GM23248 (cell line): ENCODE measurements around the gene PRDM16. TPM values are rescaled to one million over a fixed set of nuclear protein-coding genes. Genes with fewer than 3 reads are reported as not detected.

ENCODE experiments used
- DNase-seq: peaks from one replicate; pipeline ENCODE4 v3.0.0-alpha.2; 2015
- H2AFZ ChIP-seq: fragments of 200-600 bp; sonication (generic); 2 replicates; pipeline ENCODE4 v1.6.1; 2016; ENCODE audit warnings: antibody characterized with exemption
- H3F3A ChIP-seq: fragments of 200-600 bp; sonication (generic); 2 replicates; pipeline ENCODE4 v1.6.1; 2016; ENCODE audit warnings: mild to moderate bottlenecking, antibody characterized with exemption, mixed run types; ENCODE audit not compliant: insufficient read depth
- H3K27ac ChIP-seq: fragments of 200-600 bp; sonication (generic); 2 replicates; pipeline ENCODE4 v1.5.1; 2016; ENCODE audit warnings: mild to moderate bottlenecking
- H3K27me3 ChIP-seq: fragments of 200-600 bp; sonication (generic); replicated peaks from 2 replicates; pipeline ENCODE4 v1.6.1; 2016; ENCODE audit warnings: mild to moderate bottlenecking; ENCODE audit not compliant: insufficient read depth
- H3K36me3 ChIP-seq: fragments of 200-600 bp; sonication (generic); 2 replicates; pipeline ENCODE4 v1.6.1; 2016; ENCODE audit warnings: low read depth, mild to moderate bottlenecking
- H3K4me1 ChIP-seq: fragments of 200-600 bp; sonication (generic); 2 replicates; pipeline ENCODE4 v1.6.1; 2016; ENCODE audit warnings: mild to moderate bottlenecking; ENCODE audit not compliant: insufficient read depth
- H3K4me2 ChIP-seq: fragments of 200-600 bp; sonication (generic); one replicate; pipeline ENCODE4 v1.6.1; 2016; ENCODE audit warnings: mild to moderate bottlenecking; ENCODE audit not compliant: unreplicated experiment
- H3K4me3 ChIP-seq: fragments of 200-600 bp; sonication (generic); 2 replicates; pipeline ENCODE4 v1.5.1; 2016; ENCODE audit warnings: mild to moderate bottlenecking
- H3K79me2 ChIP-seq: fragments of 200-600 bp; sonication (generic); 2 replicates; pipeline ENCODE4 v1.6.1; 2016; ENCODE audit warnings: mild to moderate bottlenecking; ENCODE audit not compliant: insufficient read depth
- H3K9ac ChIP-seq: fragments of 200-600 bp; sonication (generic); 2 replicates; pipeline ENCODE4 v1.6.1; 2016; ENCODE audit warnings: mild to moderate bottlenecking
- H3K9me2 ChIP-seq: fragments of 200-600 bp; sonication (generic); 2 replicates; pipeline ENCODE4 v1.6.1; 2016; ENCODE audit warnings: mixed run types, mild to moderate bottlenecking, moderate library complexity; ENCODE audit not compliant: insufficient read depth
- H3K9me3 ChIP-seq: fragments of 200-600 bp; sonication (generic); one replicate; pipeline ENCODE4 v1.6.1; 2017; ENCODE audit warnings: low read depth
- H4K20me1 ChIP-seq: fragments of 200-600 bp; sonication (generic); 2 replicates; pipeline ENCODE4 v1.6.0; 2016; ENCODE audit not compliant: insufficient read depth
- EZH2 ChIP-seq: fragments of 200-600 bp; sonication (generic); IDR thresholded peaks from 2 replicates; pipeline ENCODE4 v1.6.1; 2018; ENCODE audit warnings: antibody characterized with exemption, mild to moderate bottlenecking; ENCODE audit not compliant: insufficient read depth, poor library complexity, severe bottlenecking
- EZH2phosphoT487 ChIP-seq: fragments of 200-600 bp; sonication (generic); IDR thresholded peaks from 2 replicates; pipeline ENCODE4 v1.6.1; 2018; ENCODE audit warnings: antibody characterized with exemption, moderate library complexity, mild to moderate bottlenecking, low read depth; ENCODE audit not compliant: insufficient read depth
- WGBS, 2 experiments: methylation state at CpG; one replicate each; pipeline ENCODE4 v1.1.6; 2015 to 2017; ENCODE audit warnings: low lambda C conversion rate in 2 of 2, low coverage in 1 of 2; ENCODE audit errors: missing lambda C conversion rate in 2 of 2; 5-methylcytosine and 5-hydroxymethylcytosine counted together
- in situ Hi-C: fragments of 300-500 bp; cut with MboI; formaldehyde crosslinking; loops from 2 replicates; pipeline ENCODE4 v1.15.0; 2020
- polyA plus RNA-seq: library from polyadenylated mRNA; unstranded; fragments of >200 nt; fragmentation: Nextera tagmentation; extraction: Ambion mirVana; gene quantifications from 2 replicates; pipeline ENCODE4 v1.2.1, GENCODE V29; 2016
- total RNA-seq: library from RNA; depleted of rRNA; stranded (reverse); fragments of >200 nt; shearing (Covaris generic); gene quantifications from 2 replicates; pipeline ENCODE4 v1.2.3, GENCODE V29; 2014

PRDM16 gene
- total and polyA plus RNA-seq, 2 experiments from 2014 or later, result 0.18 TPM; not detected in 1

DNA sequence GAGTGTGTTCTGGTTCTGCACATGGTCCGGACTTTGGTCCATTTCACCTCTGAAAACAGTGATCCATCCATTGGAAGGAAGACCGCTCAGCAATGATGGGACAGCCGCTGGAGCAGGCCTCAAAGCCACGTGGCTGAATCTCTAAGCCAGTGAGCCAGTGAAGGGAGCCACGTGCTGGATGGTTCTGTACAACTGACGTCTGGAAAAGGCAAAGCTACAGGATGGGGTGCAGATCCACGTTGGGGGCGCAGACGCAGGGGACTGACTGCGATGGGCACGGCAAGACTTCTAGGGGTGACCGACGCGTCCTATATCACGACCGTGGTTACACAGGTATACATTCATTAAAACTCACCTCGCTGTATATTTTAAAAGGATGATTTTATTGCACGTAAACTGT is 375.3 kb downstream of the PRDM16 start:
- Histone ChIP-seq H3K4me3 (no peak overlapping the region), H3K9me3 (no peaks in the 10 kb centered on the region), H3F3A (no peaks in the 10 kb centered on the region), H3K27ac (no peak overlapping the region), H3K27me3 (peaks cover 39% of the 10 kb centered on the region), H3K9ac (no peak overlapping the region), H3K4me2 (no peak overlapping the region), H3K9me2 (no peaks in the 10 kb centered on the region), H2AFZ (no peak overlapping the region), H4K20me1 (no peaks in the 10 kb centered on the region), H3K36me3 (no peaks in the 10 kb centered on the region), H3K4me1 (no peaks in the 10 kb centered on the region), H3K79me2 (no peaks in the 10 kb centered on the region)
- WGBS, 2 experiments, result 63 to 64% methylated on average over 18 of the region's 18 CpGs
- DNase-seq, result no peak
- in situ Hi-C loops, result no loop called here
- TF ChIP-seq EZH2phosphoT487 (no peak), EZH2 (no peak)

DNA sequence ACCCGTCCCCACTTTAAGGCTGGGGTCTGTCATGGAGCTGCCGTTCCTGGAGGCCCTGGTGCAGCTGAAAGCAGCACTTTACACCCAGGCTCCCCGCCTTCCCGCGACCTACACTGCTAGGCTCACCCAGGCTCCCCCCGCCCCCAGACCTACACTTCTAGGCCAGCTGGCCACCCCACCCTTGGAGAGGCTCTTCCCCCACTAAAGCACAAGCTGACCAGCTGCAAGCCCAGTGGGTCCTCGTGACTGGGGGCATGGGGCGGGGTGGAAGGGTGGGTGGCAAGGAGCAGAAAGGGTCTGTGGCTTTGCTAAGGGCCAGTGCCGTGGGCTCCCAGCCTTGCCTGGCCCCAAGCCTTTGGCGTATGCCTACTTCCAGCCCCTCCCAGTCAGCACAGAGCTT is 375.7 kb downstream of the PRDM16 start:
- in situ Hi-C loops, result no loop called here
- Histone ChIP-seq H3K9me2 (no peaks in the 10 kb centered on the region), H3K9ac (no peak overlapping the region), H4K20me1 (no peaks in the 10 kb centered on the region), H3K4me1 (no peaks in the 10 kb centered on the region), H3K36me3 (no peaks in the 10 kb centered on the region), H3K27me3 (peaks cover 39% of the 10 kb centered on the region), H3K27ac (no peak overlapping the region), H3K79me2 (no peaks in the 10 kb centered on the region), H3K9me3 (no peaks in the 10 kb centered on the region), H2AFZ (no peak overlapping the region), H3F3A (no peaks in the 10 kb centered on the region), H3K4me2 (no peak overlapping the region), H3K4me3 (no peak overlapping the region)
- no peak for DNase-seq
- TF ChIP-seq EZH2phosphoT487 (no peak), EZH2 (no peak)
- 31 to 35% methylated on average over 10 of the region's 10 CpGs for WGBS, 2 experiments

GRCh38 chr1:3450202-3450863 is 381.3 kb downstream of the PRDM16 start:
- H3K9ac ChIP-seq, result no peak overlapping the region
- in situ Hi-C loops, result no loop called here
- H3K36me3 ChIP-seq, result no peaks in the 10 kb centered on the region
- peaks cover 36% of the 10 kb centered on the region for H3K27me3 ChIP-seq
- no peaks in the 10 kb centered on the region for H3K9me2 ChIP-seq
- no peak for DNase-seq
- H3K27ac ChIP-seq, result no peak overlapping the region
- TF ChIP-seq EZH2, result no peak
- H3K4me1 ChIP-seq, result no peaks in the 10 kb centered on the region
- 61 to 62% methylated on average over 9 of the region's 9 CpGs for WGBS, 2 experiments
- H3K9me3 ChIP-seq, result no peaks in the 10 kb centered on the region
- no peaks in the 10 kb centered on the region for H3K79me2 ChIP-seq
- H2AFZ ChIP-seq, result no peak overlapping the region
- no peak overlapping the region for H3K4me2 ChIP-seq
- H3K4me3 ChIP-seq, result no peak overlapping the region
- H4K20me1 ChIP-seq, result no peaks in the 10 kb centered on the region
- no peaks in the 10 kb centered on the region for H3F3A ChIP-seq

DNA sequence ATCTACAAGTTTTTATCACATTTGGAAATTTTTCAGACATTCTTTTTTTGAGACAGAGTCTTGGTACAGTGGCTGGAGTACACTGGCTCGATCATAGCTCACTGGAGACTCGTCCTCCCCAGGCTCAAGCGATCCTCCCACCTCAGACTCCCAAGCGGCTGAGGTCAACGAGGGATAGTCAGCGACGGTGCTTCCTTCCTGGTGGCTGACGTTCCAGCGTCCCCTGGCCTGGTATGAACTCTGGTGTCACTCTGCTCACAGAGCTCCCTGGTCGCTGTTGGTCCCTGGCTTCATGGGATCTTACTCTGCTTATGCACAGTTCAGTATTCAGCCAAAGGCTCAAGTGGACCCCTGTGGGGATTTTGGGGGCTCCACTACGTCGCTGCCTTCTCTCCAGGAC is 382.0 kb downstream of the PRDM16 start:
- Histone ChIP-seq H3K9me3 (no peaks in the 10 kb centered on the region), H3K79me2 (no peaks in the 10 kb centered on the region), H3F3A (no peaks in the 10 kb centered on the region), H3K4me3 (no peak overlapping the region), H3K27me3 (peaks cover 41% of the 10 kb centered on the region), H3K9ac (no peak overlapping the region), H4K20me1 (no peaks in the 10 kb centered on the region), H2AFZ (no peak overlapping the region), H3K27ac (no peak overlapping the region), H3K9me2 (no peaks in the 10 kb centered on the region), H3K4me2 (no peak overlapping the region), H3K4me1 (no peaks in the 10 kb centered on the region), H3K36me3 (no peaks in the 10 kb centered on the region)
- 54 to 56% methylated on average over 12 of the region's 12 CpGs for WGBS, 2 experiments
- in situ Hi-C loops, result no loop called here
- DNase-seq, result no peak
- TF ChIP-seq EZH2phosphoT487 (no peak), EZH2 (no peak)
